Measurements from ENCODE around the gene FAM151A. TPM values are rescaled to one million over a fixed set of nuclear protein-coding genes. Genes with fewer than 3 reads are reported as not detected.

Gene FAM151A
- polyA plus RNA-seq, 1 donor from 2014 or later = not detected

GRCh38 chr1:54585181-54586066 is 37.9 kb downstream of the FAM151A start:
- H3K4me2 ChIP-seq (ENCODE audit: low read length) = no peak overlapping the region
- no peaks in the 10 kb centered on the region for H4K20me1 ChIP-seq (ENCODE audit: insufficient read depth)
- H3K36me3 ChIP-seq (ENCODE audit: insufficient read depth, low read length) = no peaks in the 10 kb centered on the region
- no peaks in the 10 kb centered on the region for H3K9me2 ChIP-seq (ENCODE audit: insufficient read depth, low read length)
- H2AFZ ChIP-seq (ENCODE audit: low read depth, low read length) = no peak overlapping the region
- no peaks in the 10 kb centered on the region for H3F3A ChIP-seq (ENCODE audit: insufficient read depth, low read length, poor library complexity, severe bottlenecking)
- no peak overlapping the region for H3K4me3 ChIP-seq (ENCODE audit: low read length)
- H3K79me2 ChIP-seq (replicated peaks; ENCODE audit: insufficient read depth, low read length) = no peaks in the 10 kb centered on the region
- no peak overlapping the region for H3K27ac ChIP-seq (ENCODE audit: low read length)
- H3K27me3 ChIP-seq (ENCODE audit: insufficient read depth, low read depth, low read length) = no peaks in the 10 kb centered on the region
- H3K9me3 ChIP-seq (ENCODE audit: low read length) = no peaks in the 10 kb centered on the region
- H3K9ac ChIP-seq (ENCODE audit: low read length) = no peak overlapping the region
- no peak for TF ChIP-seq SMC3 (conservative IDR thresholded peaks at IDR 0.05; ENCODE audit: poor library complexity)
- no peak for TF ChIP-seq RAD21 (conservative IDR thresholded peaks at IDR 0.05)
- no peak for TF ChIP-seq EZH2 (IDR thresholded peaks at IDR 0.05; ENCODE audit: borderline replicate concordance, insufficient read depth, low read length, poor library complexity, severe bottlenecking)
- no peak for TF ChIP-seq CTCF (IDR thresholded peaks at IDR 0.05; ENCODE audit: poor library complexity, severe bottlenecking)
- TF ChIP-seq TAF1 (IDR thresholded peaks at IDR 0.05; ENCODE audit: low read depth) = no peak
- no peak for TF ChIP-seq MXI1 (conservative IDR thresholded peaks at IDR 0.05; ENCODE audit: poor library complexity, severe bottlenecking)
- no peak for TF ChIP-seq REST (IDR thresholded peaks at IDR 0.05; ENCODE audit: borderline replicate concordance)
- TF ChIP-seq EP300 (conservative IDR thresholded peaks at IDR 0.05; ENCODE audit: poor library complexity, severe bottlenecking) = no peak
- TF ChIP-seq POLR2AphosphoS5 (IDR thresholded peaks at IDR 0.05) = no peak

GRCh38 chr1:54584575-54584974 is 38.8 kb downstream of the FAM151A start:
- Histone ChIP-seq H3K9ac (ENCODE audit: low read length) (no peak overlapping the region), H3K9me3 (ENCODE audit: low read length) (no peaks in the 10 kb centered on the region), H3K79me2 (replicated peaks; ENCODE audit: insufficient read depth, low read length) (no peaks in the 10 kb centered on the region), H4K20me1 (ENCODE audit: insufficient read depth) (no peaks in the 10 kb centered on the region), H3K4me2 (ENCODE audit: low read length) (no peak overlapping the region), H3K9me2 (ENCODE audit: insufficient read depth, low read length) (no peaks in the 10 kb centered on the region), H3K4me3 (ENCODE audit: low read length) (no peak overlapping the region), H3F3A (ENCODE audit: insufficient read depth, low read length, poor library complexity, severe bottlenecking) (no peaks in the 10 kb centered on the region), H3K27ac (ENCODE audit: low read length) (no peak overlapping the region), H3K36me3 (ENCODE audit: insufficient read depth, low read length) (no peaks in the 10 kb centered on the region), H3K27me3 (ENCODE audit: insufficient read depth, low read depth, low read length) (no peaks in the 10 kb centered on the region), H2AFZ (ENCODE audit: low read depth, low read length) (no peak overlapping the region)
- TF ChIP-seq MXI1 (conservative IDR thresholded peaks at IDR 0.05; ENCODE audit: poor library complexity, severe bottlenecking) (no peak), CTCF (IDR thresholded peaks at IDR 0.05; ENCODE audit: poor library complexity, severe bottlenecking) (no peak), RAD21 (conservative IDR thresholded peaks at IDR 0.05) (no peak), TAF1 (IDR thresholded peaks at IDR 0.05; ENCODE audit: low read depth) (no peak), POLR2AphosphoS5 (IDR thresholded peaks at IDR 0.05) (no peak), REST (IDR thresholded peaks at IDR 0.05; ENCODE audit: borderline replicate concordance) (no peak), EP300 (conservative IDR thresholded peaks at IDR 0.05; ENCODE audit: poor library complexity, severe bottlenecking) (no peak), EZH2 (IDR thresholded peaks at IDR 0.05; ENCODE audit: borderline replicate concordance, insufficient read depth, low read length, poor library complexity, severe bottlenecking) (no peak), SMC3 (conservative IDR thresholded peaks at IDR 0.05; ENCODE audit: poor library complexity) (no peak)
